Ascending aorta (tissue), 2 donors: Measurements from ENCODE around the gene MRPL50. TPM values are rescaled to one million over a fixed set of nuclear protein-coding genes. Genes with fewer than 3 reads are reported as not detected.

Source experiments
- DNase-seq, 2 donors: peaks; one replicate each; pipeline ENCODE4 v3.0.0-alpha.2; 2019; ENCODE audit warnings: low spot score in 2 of 2
- H3K27ac ChIP-seq, 2 donors: fragments of 200-600 bp; sonication (generic); one replicate each; pipeline ENCODE4 v1.5.1; 2016 to 2017; ENCODE audit warnings: mild to moderate bottlenecking in 1 of 2
- H3K27me3 ChIP-seq: fragments of 200-600 bp; sonication (generic); one replicate; pipeline ENCODE4 v1.5.1; 2017
- H3K36me3 ChIP-seq, 2 donors: fragments of 200-600 bp; sonication (generic); one replicate each; pipeline ENCODE4 v1.5.1; 2016
- H3K4me1 ChIP-seq, 2 donors: fragments of 200-600 bp; sonication (generic); one replicate each; pipeline ENCODE4 v1.5.1; 2016 to 2017; ENCODE audit warnings: mild to moderate bottlenecking in 1 of 2
- H3K4me3 ChIP-seq, 2 donors: fragments of 200-600 bp; sonication (generic); one replicate each; pipeline ENCODE4 v1.5.1; 2016 to 2017; ENCODE audit warnings: mild to moderate bottlenecking in 1 of 2
- H3K9me3 ChIP-seq, 2 donors: fragments of 200-600 bp; sonication (generic); one replicate each; pipeline ENCODE4 v1.5.1; 2016
- intact Hi-C: fragments of 100-400 bp; cut with DNase I; formaldehyde crosslinking; loops from one replicate; pipeline ENCODE4 v1.15.1; 2023
- total RNA-seq: library from RNA; depleted of rRNA; stranded (reverse); fragments of >200 nt; gene quantifications from one replicate; pipeline ENCODE4 v1.1.0, GENCODE V29; 2016
- TF ChIP-seq, protein P1 (sequence below), 3 experiments: fragments of 200-600 bp in 2 of 3; fragments of 450-650 bp in 1 of 3; sonication (generic) in 2 of 3; IDR thresholded peaks; one replicate each; pipeline ENCODE4 v1.5.1; 2016 to 2019; ENCODE audit warnings: antibody characterized with exemption in 3 of 3, mild to moderate bottlenecking in 1 of 3, moderate library complexity in 1 of 3

The MRPL50 gene
- total RNA-seq, result 2.6 TPM

DNA sequence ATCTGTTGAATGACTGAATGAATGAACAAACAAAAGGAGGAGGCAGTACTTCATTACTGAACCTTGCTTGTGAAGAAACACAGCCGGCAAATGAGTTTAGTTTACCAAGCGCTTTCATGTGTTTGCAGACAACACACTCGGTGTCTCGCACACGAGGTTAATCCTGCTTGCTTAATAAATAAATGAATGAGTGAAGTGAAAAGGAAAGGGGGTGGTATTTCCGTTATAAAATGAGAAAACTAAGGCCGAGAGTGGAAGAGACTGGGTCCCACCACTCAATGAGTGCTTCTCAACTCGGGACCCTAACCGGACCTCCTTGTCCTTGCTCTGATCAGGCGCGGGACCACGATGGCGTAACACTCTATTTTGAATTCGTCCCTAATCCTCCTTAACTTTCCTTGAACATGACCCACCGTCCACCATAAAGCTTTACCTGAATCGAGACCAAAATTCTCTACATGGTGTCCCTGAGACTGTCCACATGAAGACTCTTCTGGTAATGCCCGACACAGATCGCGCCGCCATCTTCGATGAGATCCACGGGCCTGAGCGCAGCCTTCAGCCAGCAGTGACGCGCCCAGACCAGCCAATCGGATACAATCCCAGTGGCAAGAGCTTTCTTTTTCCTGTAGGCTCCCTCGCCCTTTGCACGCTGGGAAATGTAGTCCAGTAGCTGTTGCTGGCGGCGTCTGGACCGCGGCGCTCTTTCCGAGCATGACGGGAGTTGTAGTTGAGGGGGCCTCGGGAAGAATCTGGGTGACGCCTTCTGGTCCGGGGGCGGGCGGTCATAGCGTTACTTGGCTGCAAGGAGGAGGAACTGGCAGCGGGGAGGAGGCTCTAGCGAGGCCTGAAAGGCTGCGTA is at the start of gene MRPL50, which contains the start of gene ZNF189:
TSS of gene MRPL50 (minus strand) at position 551 of the 862 bp plus-strand sequence. CDS start at position 525, 26 bp downstream.
TSS of gene ZNF189 (plus strand) at position 784 of the 862 bp plus-strand sequence. CDS start 306 bp downstream, outside the sequence.
- Histone ChIP-seq H3K4me1 (peaks cover 0 to 15% of the 10 kb centered on the region in 2 donors), H3K9me3 (peaks cover 0 to 9% of the 10 kb centered on the region in 2 donors), H3K27me3 (no peaks in the 10 kb centered on the region), H3K4me3 (peak within 1 kb of the TSS; percentile 67 to 91), H3K36me3 (peaks cover 28 to 30% of the 10 kb centered on the region in 2 donors), H3K27ac (peak within 1 kb of the TSS; percentile 77)
- TF ChIP-seq, protein P1, sequence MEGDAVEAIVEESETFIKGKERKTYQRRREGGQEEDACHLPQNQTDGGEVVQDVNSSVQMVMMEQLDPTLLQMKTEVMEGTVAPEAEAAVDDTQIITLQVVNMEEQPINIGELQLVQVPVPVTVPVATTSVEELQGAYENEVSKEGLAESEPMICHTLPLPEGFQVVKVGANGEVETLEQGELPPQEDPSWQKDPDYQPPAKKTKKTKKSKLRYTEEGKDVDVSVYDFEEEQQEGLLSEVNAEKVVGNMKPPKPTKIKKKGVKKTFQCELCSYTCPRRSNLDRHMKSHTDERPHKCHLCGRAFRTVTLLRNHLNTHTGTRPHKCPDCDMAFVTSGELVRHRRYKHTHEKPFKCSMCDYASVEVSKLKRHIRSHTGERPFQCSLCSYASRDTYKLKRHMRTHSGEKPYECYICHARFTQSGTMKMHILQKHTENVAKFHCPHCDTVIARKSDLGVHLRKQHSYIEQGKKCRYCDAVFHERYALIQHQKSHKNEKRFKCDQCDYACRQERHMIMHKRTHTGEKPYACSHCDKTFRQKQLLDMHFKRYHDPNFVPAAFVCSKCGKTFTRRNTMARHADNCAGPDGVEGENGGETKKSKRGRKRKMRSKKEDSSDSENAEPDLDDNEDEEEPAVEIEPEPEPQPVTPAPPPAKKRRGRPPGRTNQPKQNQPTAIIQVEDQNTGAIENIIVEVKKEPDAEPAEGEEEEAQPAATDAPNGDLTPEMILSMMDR (IDR thresholded peaks at IDR 0.05), result no peak
- intact Hi-C loops, result loop anchor here (1.0 to 5.0 kb wide), 4 partner anchors 135 to 1299 kb away; partner anchors contain the start of genes ERP44, INVS, MSANTD3 and RNF20
- peak; percentile 98 to 99 for DNase-seq

DNA sequence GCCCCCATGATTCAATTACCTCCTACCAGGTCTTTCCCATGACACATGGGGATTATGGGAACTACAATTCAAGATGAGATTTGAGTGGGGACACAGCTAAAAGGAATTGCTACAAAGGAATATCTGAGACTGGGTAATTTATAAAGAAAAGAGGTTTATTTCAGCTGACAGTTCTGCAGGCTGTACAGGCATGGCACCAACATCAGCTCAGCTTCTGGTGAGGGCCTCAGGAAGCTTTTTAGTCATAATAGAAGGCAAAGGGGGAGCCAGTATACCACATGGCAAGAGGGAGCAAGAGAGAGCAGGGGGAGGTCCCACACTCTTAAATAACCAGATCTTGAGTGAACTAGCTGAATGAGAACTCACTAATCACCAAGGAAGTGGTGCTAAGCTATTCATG is 48.3 kb upstream of the MRPL50 start:
- H3K36me3 ChIP-seq, result no peaks in the 10 kb centered on the region
- no peaks in the 10 kb centered on the region for H3K9me3 ChIP-seq
- H3K4me3 ChIP-seq, result no peak overlapping the region
- H3K4me1 ChIP-seq, result no peaks in the 10 kb centered on the region
- intact Hi-C loops, result no loop called here
- TF ChIP-seq, protein P1 (IDR thresholded peaks at IDR 0.05), result no peak
- H3K27ac ChIP-seq, result no peak overlapping the region
- DNase-seq, result no peak
- H3K27me3 ChIP-seq, result no peaks in the 10 kb centered on the region

DNA sequence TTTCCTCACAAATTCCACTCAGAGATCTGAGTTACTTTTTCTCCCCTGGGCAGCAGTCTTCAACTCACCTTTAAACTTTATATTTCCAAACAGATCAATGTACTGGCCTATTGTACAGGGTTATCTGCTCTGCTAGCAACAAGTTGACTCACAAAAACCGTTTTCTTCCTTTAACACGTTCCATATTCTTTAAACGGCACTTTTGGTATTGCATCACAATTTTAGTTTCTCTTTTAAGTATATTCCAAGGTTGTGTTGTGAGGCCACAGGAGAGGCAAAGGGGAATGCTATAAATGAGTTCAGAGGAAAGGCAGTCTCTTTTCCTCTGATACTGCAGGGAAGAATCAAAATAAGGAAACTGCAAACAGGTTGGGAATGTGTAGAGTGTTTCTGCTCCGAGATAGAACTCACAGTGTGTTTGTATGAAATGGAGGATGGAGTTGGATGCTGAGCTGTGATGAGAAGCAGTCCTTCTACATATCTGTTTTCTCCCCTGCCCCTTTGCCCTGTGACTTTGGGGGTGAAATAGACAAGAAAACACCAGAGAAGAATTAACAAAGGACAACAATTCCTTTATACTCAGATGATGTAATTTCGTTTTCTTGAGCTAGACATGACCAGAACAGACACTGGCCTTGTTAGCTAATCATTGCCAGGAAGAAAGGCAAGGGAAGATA is 47.1 kb upstream of the MRPL50 start:
- no peaks in the 10 kb centered on the region for H3K27me3 ChIP-seq
- no peaks in the 10 kb centered on the region for H3K9me3 ChIP-seq
- TF ChIP-seq, protein P1 (IDR thresholded peaks at IDR 0.05), result no peak
- H3K27ac ChIP-seq, result no peak overlapping the region
- H3K4me3 ChIP-seq, result no peak overlapping the region
- DNase-seq, result no peak
- H3K4me1 ChIP-seq, result no peaks in the 10 kb centered on the region
- intact Hi-C loops, result no loop called here
- no peaks in the 10 kb centered on the region for H3K36me3 ChIP-seq

DNA sequence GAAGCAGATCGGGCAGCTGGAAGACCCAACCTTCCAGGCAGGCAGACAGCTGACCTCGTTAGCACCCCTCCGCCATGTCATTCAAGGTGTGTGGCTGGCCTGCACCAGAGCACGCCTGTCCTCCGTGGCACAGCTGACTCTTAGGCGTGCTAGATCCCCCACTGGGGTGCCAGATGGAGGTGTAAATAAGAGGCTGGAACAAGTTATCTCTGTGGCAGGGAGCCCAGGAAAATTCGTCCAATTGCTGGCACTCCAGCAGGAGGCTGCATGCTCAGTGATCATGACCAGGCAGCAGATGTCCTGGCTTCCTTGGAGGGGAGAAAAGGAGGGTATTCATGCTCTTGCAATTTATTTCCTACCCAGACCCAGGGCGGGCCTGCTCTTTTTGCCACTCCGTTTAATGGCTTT is 45.0 kb upstream of the MRPL50 start:
- intact Hi-C loops, result no loop called here
- DNase-seq, result no peak

DNA sequence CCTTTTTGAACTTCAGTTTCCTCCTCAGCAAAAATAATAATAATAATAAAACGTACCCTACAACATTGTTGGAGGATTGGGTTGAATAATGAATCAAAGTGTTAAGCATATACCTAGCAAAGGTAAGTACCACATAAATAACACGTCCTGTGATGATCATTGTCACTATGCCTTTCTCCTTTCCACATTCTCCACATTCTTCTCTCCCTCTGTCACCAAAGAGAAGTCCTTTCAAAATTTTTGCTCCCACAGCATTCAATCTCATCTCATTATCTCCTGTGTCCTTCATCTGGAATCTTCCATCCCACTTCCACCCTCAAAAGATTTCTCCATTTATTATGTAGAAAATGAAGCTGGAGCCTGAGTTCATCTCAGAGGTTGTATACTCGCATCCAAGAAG is 44.3 kb upstream of the MRPL50 start:
- intact Hi-C loops, result no loop called here
- DNase-seq, result no peak
- Histone ChIP-seq H3K36me3 (no peaks in the 10 kb centered on the region), H3K27ac (no peak overlapping the region), H3K27me3 (no peaks in the 10 kb centered on the region), H3K4me3 (no peak overlapping the region), H3K9me3 (no peaks in the 10 kb centered on the region), H3K4me1 (no peaks in the 10 kb centered on the region)
- TF ChIP-seq, protein P1 (IDR thresholded peaks at IDR 0.05), result no peak

More for the DNA sequence above, 45.0 kb upstream of the MRPL50 start:
- H3K27me3 ChIP-seq, result no peaks in the 10 kb centered on the region
- H3K27ac ChIP-seq, result no peak overlapping the region
- H3K4me1 ChIP-seq, result no peaks in the 10 kb centered on the region
- no peak overlapping the region for H3K4me3 ChIP-seq
- TF ChIP-seq, protein P1 (IDR thresholded peaks at IDR 0.05), result no peak
- no peaks in the 10 kb centered on the region for H3K9me3 ChIP-seq
- H3K36me3 ChIP-seq, result no peaks in the 10 kb centered on the region
